ENCODE data around the gene ZNF148. TPM values are rescaled to one million over a fixed set of nuclear protein-coding genes. Genes with fewer than 3 reads are reported as not detected.

Gene ZNF148
- total RNA-seq, 2 experiments from 2014 or later = 29.6 to 39.0 TPM

- peaks cover 38% of the 10 kb centered on the region for H3K36me3 Mint-ChIP-seq
- DNase-seq (no peak), ATAC-seq (no peak)
- H3K4me1 Mint-ChIP-seq = peaks cover 12% of the 10 kb centered on the region
- CTCF ChIA-PET = interaction anchor here (1.7 kb wide), 1 partner anchor 21 kb away, joined by 3 read pairs; no protein-coding TSS in a partner anchor
- H3K9me3 Mint-ChIP-seq (ENCODE audit: low read depth) = peaks cover 10% of the 10 kb centered on the region
- no peaks in the 10 kb centered on the region for H3K27me3 Mint-ChIP-seq
- H3K27ac Mint-ChIP-seq = no peak overlapping the region
- H3K4me3 Mint-ChIP-seq = no peak overlapping the region
Observed at GRCh38 chr3:125337506-125337905, 37.6 kb downstream of the ZNF148 start.

DNA sequence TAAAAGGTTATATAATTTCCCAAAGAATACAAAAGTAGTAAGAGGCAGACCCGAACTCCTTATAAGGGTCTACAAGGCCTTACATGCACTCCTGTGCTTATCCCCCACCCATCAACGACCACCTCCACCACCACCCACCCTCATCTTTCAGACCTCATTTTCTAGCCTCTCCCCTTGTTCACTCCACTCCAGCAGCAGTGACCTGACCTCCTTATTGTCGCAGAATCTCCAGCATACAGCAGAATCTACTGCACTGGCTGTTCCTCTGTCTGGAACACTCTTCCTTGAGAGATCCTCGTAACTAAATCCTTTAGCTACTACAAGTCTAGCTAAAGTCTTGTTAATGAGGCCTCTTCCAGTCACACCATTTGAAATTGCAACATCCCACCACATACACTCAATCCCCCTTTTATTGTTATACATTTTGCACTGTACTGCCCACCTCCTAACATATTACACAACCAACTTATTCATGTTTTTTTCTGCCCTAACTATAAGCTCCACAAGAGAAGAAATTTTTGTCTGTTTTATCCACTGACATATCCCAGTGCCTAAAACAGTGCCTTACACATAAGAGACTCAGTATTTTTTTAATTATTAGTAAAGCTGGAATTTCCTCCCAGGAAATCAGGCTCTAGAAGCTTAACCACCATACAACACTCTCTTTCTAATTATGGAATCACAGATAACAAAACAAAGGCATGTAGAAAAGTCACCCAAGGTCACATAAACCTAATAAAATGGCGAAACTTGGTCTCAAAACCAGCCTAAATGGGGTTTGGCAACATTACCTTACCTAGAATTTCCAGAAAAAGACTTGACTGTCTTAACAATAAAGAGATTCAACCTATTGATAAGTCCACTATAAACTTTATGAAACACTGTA, 40.2 kb downstream of the ZNF148 start:
- no peak for ATAC-seq
- Mint-ChIP-seq H3K9me3 (ENCODE audit: low read depth) (peaks cover 9% of the 10 kb centered on the region), H3K36me3 (peaks cover 34% of the 10 kb centered on the region), H3K4me3 (no peak overlapping the region), H3K27ac (no peak overlapping the region), H3K27me3 (no peaks in the 10 kb centered on the region), H3K4me1 (peaks cover 15% of the 10 kb centered on the region)
- no peak for DNase-seq
- CTCF ChIA-PET = no interaction called here

GRCh38 chr3:125332504-125332903, 42.6 kb downstream of the ZNF148 start:
- H3K9me3 Mint-ChIP-seq (ENCODE audit: low read depth) = peaks cover 5% of the 10 kb centered on the region
- DNase-seq (no peak), ATAC-seq (no peak)
- peaks cover 36% of the 10 kb centered on the region for H3K36me3 Mint-ChIP-seq
- CTCF ChIA-PET = interaction anchor here (0.8 to 1.4 kb wide), 2 partner anchors 19 to 22 kb away, joined by 3 read pairs; no protein-coding TSS in a partner anchor
- no peak overlapping the region for H3K4me3 Mint-ChIP-seq
- H3K4me1 Mint-ChIP-seq = peaks cover 7% of the 10 kb centered on the region
- no peak overlapping the region for H3K27ac Mint-ChIP-seq
- no peaks in the 10 kb centered on the region for H3K27me3 Mint-ChIP-seq

DNA sequence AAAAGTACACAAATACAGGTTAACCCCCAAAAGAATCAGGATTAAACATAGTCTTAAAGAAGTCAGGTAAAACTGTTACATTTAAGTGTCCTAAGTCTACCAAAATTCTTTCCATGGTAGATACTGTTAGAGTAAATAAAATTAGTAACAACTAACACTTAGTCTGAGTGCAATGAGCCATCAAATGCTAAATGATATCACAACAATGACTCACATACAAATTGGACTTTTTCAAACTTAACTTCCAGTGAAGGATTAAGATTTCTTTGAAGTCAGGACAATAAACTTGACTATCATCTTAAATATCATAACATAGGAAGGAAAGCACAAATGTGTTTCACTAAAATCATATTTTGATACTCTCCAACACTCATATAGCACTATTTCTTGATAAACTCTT, 43.9 kb downstream of the ZNF148 start:
- Mint-ChIP-seq H3K27me3 (no peaks in the 10 kb centered on the region), H3K4me3 (no peak overlapping the region), H3K9me3 (ENCODE audit: low read depth) (peaks cover 5% of the 10 kb centered on the region), H3K27ac (no peak overlapping the region), H3K4me1 (peaks cover 8% of the 10 kb centered on the region), H3K36me3 (peaks cover 35% of the 10 kb centered on the region)
- CTCF ChIA-PET = interaction anchor here (1.4 kb wide), 1 partner anchor 21 kb away, joined by 3 read pairs; no protein-coding TSS in a partner anchor
- DNase-seq = no peak
- ATAC-seq = no peak

GRCh38 chr3:125326957-125327356, 48.2 kb downstream of the ZNF148 start:
- Mint-ChIP-seq H3K9me3 (ENCODE audit: low read depth) (peaks cover 3% of the 10 kb centered on the region), H3K4me3 (no peak overlapping the region), H3K27ac (no peak overlapping the region), H3K36me3 (peaks cover 48% of the 10 kb centered on the region), H3K4me1 (peaks cover 6% of the 10 kb centered on the region), H3K27me3 (no peaks in the 10 kb centered on the region)
- ATAC-seq = no peak
- DNase-seq = no peak
- CTCF ChIA-PET = no interaction called here

GRCh38 chr3:125325746-125326145, 49.4 kb downstream of the ZNF148 start:
- Mint-ChIP-seq H3K27ac (no peak overlapping the region), H3K4me1 (peaks cover 3% of the 10 kb centered on the region), H3K27me3 (no peaks in the 10 kb centered on the region), H3K4me3 (no peak overlapping the region), H3K9me3 (ENCODE audit: low read depth) (peaks cover 3% of the 10 kb centered on the region), H3K36me3 (peaks cover 46% of the 10 kb centered on the region)
- ATAC-seq (no peak), DNase-seq (no peak)
- CTCF ChIA-PET = no interaction called here

DNA sequence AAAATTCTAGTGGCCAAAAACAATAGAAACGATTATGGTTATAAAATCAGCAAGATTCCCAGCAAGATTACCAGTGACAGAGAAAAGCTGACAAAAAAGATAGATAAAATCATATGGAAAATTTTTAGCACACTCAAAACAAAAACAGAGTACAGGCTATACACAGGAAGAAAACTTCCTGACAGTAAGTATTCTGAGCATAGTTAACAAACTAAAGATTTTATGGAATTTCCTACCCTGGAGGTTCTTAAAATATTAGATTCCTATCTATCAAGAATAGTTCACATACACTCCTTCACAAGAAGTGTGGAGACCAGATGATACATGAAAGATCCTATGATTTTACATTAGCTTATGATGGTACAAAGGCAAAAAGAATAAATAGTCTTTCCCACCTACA, 50.8 kb downstream of the ZNF148 start:
- Mint-ChIP-seq H3K27me3 (no peaks in the 10 kb centered on the region), H3K4me3 (no peak overlapping the region), H3K4me1 (peaks cover 3% of the 10 kb centered on the region), H3K9me3 (ENCODE audit: low read depth) (peaks cover 3% of the 10 kb centered on the region), H3K36me3 (peaks cover 46% of the 10 kb centered on the region), H3K27ac (no peak overlapping the region)
- DNase-seq (no peak), ATAC-seq (no peak)
- CTCF ChIA-PET = no interaction called here

- peaks cover 53% of the 10 kb centered on the region for H3K36me3 Mint-ChIP-seq
Observed at GRCh38 chr3:125322917-125323316, 52.2 kb downstream of the ZNF148 start.

GRCh38 chr3:125322166-125322565, 53.0 kb downstream of the ZNF148 start:
- DNase-seq = no peak
- H3K27ac Mint-ChIP-seq = no peak overlapping the region
- H3K36me3 Mint-ChIP-seq = peaks cover 53% of the 10 kb centered on the region

More at GRCh38 chr3:125322917-125323316, 52.2 kb downstream of the ZNF148 start:
- H3K4me1 Mint-ChIP-seq = peaks cover 3% of the 10 kb centered on the region
- H3K9me3 Mint-ChIP-seq (ENCODE audit: low read depth) = peaks cover 3% of the 10 kb centered on the region
- CTCF ChIA-PET = no interaction called here
- ATAC-seq = no peak
- H3K27ac Mint-ChIP-seq = no peak overlapping the region
- no peaks in the 10 kb centered on the region for H3K27me3 Mint-ChIP-seq
- H3K4me3 Mint-ChIP-seq = no peak overlapping the region
- DNase-seq = no peak

GRCh38 chr3:125319765-125320164, 55.4 kb downstream of the ZNF148 start:
- no peak for ATAC-seq
- Mint-ChIP-seq H3K36me3 (peaks cover 52% of the 10 kb centered on the region), H3K27ac (no peak overlapping the region), H3K4me3 (no peak overlapping the region), H3K9me3 (ENCODE audit: low read depth) (no peaks in the 10 kb centered on the region), H3K4me1 (no peaks in the 10 kb centered on the region), H3K27me3 (no peaks in the 10 kb centered on the region)
- DNase-seq = no peak
- CTCF ChIA-PET = no interaction called here

More at GRCh38 chr3:125322166-125322565, 53.0 kb downstream of the ZNF148 start:
- H3K4me1 Mint-ChIP-seq = peaks cover 2% of the 10 kb centered on the region
- peaks cover 3% of the 10 kb centered on the region for H3K9me3 Mint-ChIP-seq (ENCODE audit: low read depth)
- H3K27me3 Mint-ChIP-seq = no peaks in the 10 kb centered on the region
- no peak for ATAC-seq
- H3K4me3 Mint-ChIP-seq = no peak overlapping the region
- CTCF ChIA-PET = no interaction called here

GRCh38 chr3:125318871-125319270, 56.3 kb downstream of the ZNF148 start:
- H3K36me3 Mint-ChIP-seq = peaks cover 53% of the 10 kb centered on the region
- no peak for DNase-seq

GRCh38 chr3:125318167-125318865, 56.8 kb downstream of the ZNF148 start:
- ATAC-seq (no peak), DNase-seq (no peak)
- H3K4me3 Mint-ChIP-seq = no peak overlapping the region
- peaks cover under 1% of the 10 kb centered on the region for H3K9me3 Mint-ChIP-seq (ENCODE audit: low read depth)
- peaks cover 2% of the 10 kb centered on the region for H3K4me1 Mint-ChIP-seq
- CTCF ChIA-PET = interaction anchor here (0.9 kb wide), 1 partner anchor 11 kb away, joined by 3 read pairs; no protein-coding TSS in a partner anchor
- H3K27ac Mint-ChIP-seq = no peak overlapping the region
- peaks cover 53% of the 10 kb centered on the region for H3K36me3 Mint-ChIP-seq
- no peaks in the 10 kb centered on the region for H3K27me3 Mint-ChIP-seq

More at GRCh38 chr3:125318871-125319270, 56.3 kb downstream of the ZNF148 start:
- ATAC-seq = no peak
- Mint-ChIP-seq H3K4me1 (no peaks in the 10 kb centered on the region), H3K27me3 (no peaks in the 10 kb centered on the region), H3K9me3 (ENCODE audit: low read depth) (no peaks in the 10 kb centered on the region), H3K4me3 (no peak overlapping the region), H3K27ac (no peak overlapping the region)
- CTCF ChIA-PET = no interaction called here

DNA sequence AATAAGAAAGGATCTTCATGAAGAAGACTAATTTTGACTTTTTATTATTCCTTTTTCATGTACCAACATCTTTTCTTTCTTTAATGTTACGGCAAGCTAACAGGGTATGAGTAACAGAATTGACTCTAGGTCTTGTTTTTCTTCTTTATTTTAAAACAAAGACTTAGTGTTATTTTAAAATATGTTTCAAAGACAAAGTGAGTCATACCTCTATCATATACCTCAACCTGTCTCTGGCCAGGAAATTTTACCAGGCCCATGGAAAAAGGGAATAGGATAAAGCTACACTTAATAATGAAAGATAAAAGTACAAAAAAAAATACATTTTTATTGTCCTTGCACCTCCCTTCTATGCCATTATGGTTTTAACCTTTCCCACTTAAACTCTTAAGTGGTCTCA, 57.4 kb downstream of the ZNF148 start:
- Mint-ChIP-seq H3K27me3 (no peaks in the 10 kb centered on the region), H3K27ac (no peak overlapping the region)
- CTCF ChIA-PET = interaction anchor here (0.9 kb wide), 1 partner anchor 10 kb away, joined by 3 read pairs; no protein-coding TSS in a partner anchor

More for the DNA sequence above, 57.4 kb downstream of the ZNF148 start:
- Mint-ChIP-seq H3K4me3 (no peak overlapping the region), H3K9me3 (ENCODE audit: low read depth) (peaks cover 2% of the 10 kb centered on the region), H3K36me3 (peaks cover 54% of the 10 kb centered on the region), H3K4me1 (peaks cover 4% of the 10 kb centered on the region)
- DNase-seq = no peak
- ATAC-seq = no peak

Data from activated CD8-positive, alpha-beta memory T cell treated with anti-CD3 and anti-CD28 coated beads, Interleukin-2, amount 10 ng/mL, durations not matched to agents 7 days and 5 days (primary cell).